IPS-NIHi7 (cell line): ENCODE measurements around the gene ETV6.

ENCODE experiments used
- DNase-seq: peaks from one replicate; pipeline ENCODE4 v3.0.0; 2012; ENCODE audit warnings: mixed read lengths; ENCODE audit errors: extremely low spot score

The ETV6 gene

GRCh38 chr12:11758510-11759493, 109.3 kb downstream of the ETV6 start:
- DNase-seq = no peak

DNA sequence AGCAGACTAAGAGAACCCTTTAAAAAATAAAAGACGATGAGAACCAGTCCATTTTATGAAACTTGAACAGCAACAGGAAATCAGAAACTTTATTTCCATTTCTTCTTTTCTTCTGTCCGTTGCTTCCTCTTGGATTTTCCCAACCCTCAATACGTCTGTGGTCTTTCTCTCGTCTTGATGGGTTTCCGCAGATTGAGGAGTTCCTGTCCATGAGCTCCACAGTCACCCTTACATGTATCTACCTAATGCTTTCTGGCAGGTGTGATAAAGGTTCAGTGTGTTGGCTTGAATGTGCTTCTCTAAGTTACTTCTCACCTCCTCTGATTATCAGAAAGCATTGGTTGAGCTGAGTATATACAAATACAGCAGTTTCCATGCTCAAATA, 110.0 kb downstream of the ETV6 start:
- DNase-seq = no peak

GRCh38 chr12:11759899-11760298, 110.4 kb downstream of the ETV6 start:
- DNase-seq = no peak

DNA sequence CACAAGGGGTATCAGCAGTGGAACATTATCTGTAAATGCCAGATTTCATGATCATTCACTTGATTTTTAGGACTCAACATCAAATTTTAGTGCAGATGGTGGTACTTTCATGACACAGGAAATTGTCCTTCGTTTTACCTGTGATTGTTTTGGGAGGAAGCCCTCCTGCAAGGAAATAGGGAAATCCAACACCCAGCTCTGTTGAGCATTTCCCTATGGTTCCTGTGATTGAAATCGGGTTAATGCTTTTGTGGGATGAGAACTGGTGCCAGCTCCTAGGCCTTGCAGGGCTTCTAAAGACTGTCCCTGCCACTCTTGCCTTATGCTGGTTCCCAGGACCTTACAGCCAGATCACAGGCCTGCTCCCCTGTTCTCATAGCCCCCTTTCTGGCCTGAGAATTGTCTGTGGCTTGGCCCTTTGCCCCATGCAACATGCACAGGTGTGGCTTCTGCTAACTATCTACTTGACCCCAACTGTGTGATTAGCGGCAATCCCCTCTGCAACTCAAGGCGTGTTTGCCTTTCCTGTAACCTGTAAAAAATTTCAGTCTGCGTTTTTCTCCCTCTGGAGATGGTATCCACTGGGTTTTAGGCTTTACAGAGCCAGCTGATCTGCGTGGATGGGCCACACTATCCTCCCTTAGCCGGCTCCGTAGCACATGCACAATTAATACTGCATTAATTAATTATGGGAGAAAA, 112.5 kb downstream of the ETV6 start:
- no peak for DNase-seq

DNA sequence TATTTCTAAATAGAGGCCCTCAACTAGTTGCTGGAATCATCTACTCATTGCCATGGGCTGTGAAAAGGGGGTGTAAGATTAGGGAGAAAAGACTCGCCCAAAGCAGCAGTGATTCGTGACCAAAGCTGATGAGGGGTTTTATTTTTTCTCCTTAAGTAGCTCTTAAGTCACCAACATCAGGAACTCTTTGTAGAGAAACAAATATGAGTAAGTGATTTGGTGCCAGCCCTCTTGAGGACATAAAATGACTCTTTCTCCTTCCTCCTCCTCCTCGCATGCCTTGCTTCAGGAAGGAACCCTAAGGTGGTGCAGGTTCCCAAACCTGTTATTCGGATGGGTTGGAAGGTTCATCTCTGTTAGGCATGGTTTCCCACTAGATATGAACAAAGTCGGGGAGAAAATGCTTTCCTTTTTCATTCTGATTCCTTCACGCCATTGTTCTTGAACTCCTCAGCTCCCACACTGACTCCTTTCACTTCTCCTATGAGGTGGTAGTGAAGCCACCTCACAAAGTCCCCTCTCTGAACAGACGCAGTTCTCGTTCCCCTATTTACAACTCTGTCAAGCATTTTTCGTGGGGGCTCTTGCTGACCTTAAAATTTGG, 113.4 kb downstream of the ETV6 start:
- DNase-seq = no peak

- no peak for DNase-seq
These were observed 114.5 kb downstream of the ETV6 start for GRCh38 chr12:11763760-11764520.

DNA sequence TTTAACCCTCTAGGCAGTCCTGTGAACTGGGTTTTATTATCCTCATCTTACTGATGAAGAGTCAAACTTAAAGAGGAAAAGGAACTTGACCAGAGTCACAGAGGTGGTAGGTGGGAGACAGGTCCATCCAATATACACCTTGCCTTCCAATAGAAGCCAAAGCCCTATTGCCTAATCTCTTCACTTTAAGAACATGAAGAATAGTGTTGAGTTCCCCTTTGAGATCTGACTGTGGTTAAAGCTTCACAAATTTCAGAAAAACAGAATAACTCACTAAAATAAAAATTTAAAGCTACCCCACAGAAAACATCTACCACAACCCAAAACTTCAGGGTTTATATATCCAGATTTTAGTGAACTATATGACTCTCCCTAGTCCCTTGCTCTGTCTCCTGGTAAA, 115.4 kb downstream of the ETV6 start:
- DNase-seq = no peak

GRCh38 chr12:11765421-11765816, 115.9 kb downstream of the ETV6 start:
- no peak for DNase-seq

GRCh38 chr12:11765817-11766794, 116.6 kb downstream of the ETV6 start:
- no peak for DNase-seq

GRCh38 chr12:11767029-11767724, 117.7 kb downstream of the ETV6 start:
- no peak for DNase-seq

DNA sequence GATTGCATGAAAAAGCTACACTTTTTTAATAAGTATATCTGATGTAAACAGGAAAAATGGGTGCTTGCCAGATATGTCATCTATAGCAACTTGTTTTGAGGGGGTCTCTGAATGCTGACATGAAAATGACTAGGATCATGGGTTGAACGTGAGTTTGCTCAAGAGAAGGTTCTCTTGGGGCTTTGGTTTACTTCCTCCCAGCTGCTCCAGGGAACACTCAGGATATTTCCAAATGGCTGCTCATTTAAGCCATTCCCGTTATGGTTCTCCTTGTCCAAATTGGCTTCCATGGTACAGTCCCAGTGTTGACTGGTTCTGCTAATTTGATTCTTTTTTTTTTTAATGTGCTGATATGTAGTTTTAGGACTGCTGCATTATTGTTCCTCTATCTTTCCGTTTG, 118.3 kb downstream of the ETV6 start:
- no peak for DNase-seq

DNA sequence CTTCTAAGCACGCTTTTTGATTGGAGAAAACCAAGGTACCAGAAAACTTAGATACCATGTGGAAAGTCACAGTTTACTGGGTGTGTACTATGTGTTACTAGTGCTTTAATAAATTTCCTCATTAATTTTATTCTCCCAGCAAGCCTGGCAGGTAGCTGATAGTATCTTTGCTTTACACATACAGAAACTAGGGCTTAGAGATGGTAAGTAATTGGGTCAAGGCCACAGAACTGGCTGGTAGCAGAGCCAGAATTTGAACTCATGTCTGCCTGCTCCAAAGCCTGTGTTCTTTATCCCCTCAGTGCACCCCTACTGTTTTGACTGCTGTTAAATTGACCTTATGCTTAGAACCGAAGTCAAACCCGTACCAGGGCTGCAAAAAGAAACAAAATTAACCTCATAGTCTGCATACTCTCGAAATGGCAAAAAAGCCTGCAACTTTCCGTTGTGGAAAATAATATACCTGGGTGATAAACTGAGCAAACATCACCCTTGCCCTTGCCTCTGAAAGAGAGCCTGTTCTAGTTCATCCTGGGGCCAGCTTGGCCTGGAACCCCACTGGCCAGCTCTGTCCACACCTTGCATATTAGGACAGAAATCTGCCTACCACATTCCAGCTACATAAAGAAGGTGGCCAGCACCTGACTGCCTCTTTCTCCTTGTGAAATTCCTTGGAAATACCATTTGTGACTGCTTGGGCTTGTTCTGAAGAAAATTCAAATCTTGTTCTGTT, 118.9 kb downstream of the ETV6 start:
- no peak for DNase-seq

DNA sequence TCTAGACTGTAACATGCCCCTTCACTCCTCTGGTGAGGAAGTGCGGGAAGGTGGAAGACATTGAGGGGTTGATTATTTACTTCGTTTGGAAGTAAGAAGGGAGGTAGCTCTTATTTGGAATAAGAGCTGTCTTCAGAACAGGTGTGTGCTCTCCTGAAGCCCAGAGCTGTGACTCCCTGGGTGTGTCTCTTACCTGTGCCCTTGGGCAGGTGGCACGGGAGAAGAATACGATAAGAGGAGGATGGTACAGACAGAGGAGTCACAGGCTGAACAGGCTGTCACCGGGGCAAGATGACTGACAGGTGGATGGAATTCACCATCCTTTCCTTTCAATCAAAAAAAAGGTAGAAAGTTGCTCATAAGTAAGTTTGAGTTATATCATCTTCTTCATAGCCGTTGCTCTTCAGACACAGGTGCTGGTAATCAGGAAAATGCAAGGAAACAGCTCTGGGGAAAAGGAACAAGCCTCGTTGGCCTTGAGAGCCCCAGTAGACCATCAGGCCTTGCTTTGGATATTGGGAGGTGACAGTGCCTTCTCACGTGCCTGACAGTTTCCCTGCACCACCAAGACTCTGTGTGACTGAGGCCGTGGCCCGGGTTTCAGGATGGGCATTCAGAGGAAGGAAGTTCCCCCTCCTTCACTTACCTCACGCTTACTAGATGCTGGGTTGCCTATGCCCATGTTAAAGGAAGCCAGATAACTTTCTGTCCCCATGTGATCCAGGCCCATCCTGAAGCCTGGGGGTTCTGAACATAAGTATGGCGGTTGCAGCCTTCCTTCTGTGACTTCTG, 120.4 kb downstream of the ETV6 start:
- no peak for DNase-seq

DNA sequence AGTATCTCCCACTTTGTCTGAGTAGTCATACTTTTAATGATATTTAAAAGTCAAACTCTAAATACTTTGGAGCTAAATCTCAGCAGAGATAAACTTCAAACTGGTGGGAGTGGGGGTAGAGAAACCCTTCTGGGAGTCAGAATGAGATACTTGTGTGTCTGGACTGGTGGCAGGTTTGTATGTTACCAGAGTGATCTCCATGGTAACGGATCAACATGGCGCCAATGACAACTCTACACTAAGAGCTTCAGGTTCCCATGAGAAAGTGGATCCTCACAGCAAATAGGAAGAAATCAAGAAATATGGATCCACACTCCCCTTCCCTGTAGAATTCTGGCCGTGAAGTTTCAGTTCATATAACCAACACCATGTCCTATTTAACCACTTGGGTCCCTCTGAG, 121.9 kb downstream of the ETV6 start:
- no peak for DNase-seq

DNA sequence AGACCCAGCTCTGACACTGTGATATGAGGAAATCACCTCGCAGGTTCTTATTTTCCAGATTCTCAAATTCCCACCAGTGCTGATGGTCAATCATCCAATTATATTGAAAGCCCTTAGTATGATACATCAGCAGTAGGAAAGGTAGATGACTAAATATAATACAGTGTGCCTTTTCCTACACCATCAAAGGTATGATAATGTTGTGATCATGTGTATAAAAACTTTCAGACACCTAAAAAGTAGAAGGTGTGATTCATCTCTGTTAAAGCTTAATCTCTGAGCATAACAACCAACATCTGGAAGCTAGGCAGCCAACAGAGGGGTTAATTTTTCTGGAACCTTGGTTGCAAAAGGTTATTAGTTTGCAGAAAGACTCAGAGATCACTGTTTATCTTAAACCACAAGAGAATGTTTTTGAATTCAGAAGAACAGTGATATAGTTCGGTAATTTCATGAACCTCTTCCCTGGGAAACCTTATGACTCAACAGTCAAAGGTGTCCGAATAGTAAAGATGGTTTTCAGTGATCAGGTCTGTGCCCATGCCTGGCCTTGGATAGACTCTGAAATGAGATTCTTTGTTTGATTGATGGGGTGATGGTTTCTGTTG, 122.5 kb downstream of the ETV6 start:
- DNase-seq = no peak

GRCh38 chr12:11773889-11774677, 124.6 kb downstream of the ETV6 start:
- DNase-seq = no peak

DNA sequence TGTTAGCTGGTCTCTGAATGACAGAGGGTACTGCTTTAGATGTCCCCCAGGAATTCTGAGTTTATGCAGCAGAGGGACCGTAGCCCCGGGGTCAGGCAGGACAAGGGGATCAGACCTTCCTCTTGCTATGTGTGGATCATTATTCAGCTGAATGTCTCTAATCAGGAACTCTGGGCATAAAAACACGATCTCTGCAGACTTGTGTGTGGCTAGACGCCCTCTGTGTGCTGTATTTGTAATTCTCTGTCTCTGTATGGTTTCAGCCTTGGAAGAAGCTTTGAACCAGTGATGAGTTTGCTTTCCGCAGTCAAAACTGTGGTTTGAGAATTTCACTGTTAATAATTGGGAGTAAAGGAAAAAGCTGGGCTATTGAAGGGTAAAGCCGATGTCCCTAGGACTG, 125.3 kb downstream of the ETV6 start:
- no peak for DNase-seq
